ENCODE data around the gene ZNF407. TPM values are rescaled to one million over a fixed set of nuclear protein-coding genes. Genes with fewer than 3 reads are reported as not detected.

Gene ZNF407
- total RNA-seq, 1 donor from 2014 or later, result 14.2 TPM

- Mint-ChIP-seq H3K36me3 (ENCODE audit: unreplicated experiment) (no peaks in the 10 kb centered on the region), H3K4me3 (ENCODE audit: unreplicated experiment) (no peak overlapping the region), H3K27me3 (ENCODE audit: unreplicated experiment) (no peaks in the 10 kb centered on the region), H3K4me1 (ENCODE audit: unreplicated experiment) (peaks cover 6% of the 10 kb centered on the region), H3K9me3 (ENCODE audit: unreplicated experiment) (peaks cover 3% of the 10 kb centered on the region), H3K27ac (ENCODE audit: unreplicated experiment) (no peak overlapping the region)
- no peak for DNase-seq (ENCODE audit: extremely low spot score, unreplicated experiment)
- no peak for TF ChIP-seq CTCF (IDR thresholded peaks at IDR 0.05)
Measured at GRCh38 chr18:75044296-75044695, 446.6 kb downstream of the ZNF407 start.

- Mint-ChIP-seq H3K4me3 (ENCODE audit: unreplicated experiment) (no peak overlapping the region), H3K4me1 (ENCODE audit: unreplicated experiment) (peaks cover 6% of the 10 kb centered on the region)
Measured at GRCh38 chr18:75044791-75045190, 447.1 kb downstream of the ZNF407 start.

GRCh38 chr18:75045272-75045671, 447.6 kb downstream of the ZNF407 start:
- no peaks in the 10 kb centered on the region for H3K27me3 Mint-ChIP-seq (ENCODE audit: unreplicated experiment)
- H3K4me1 Mint-ChIP-seq (ENCODE audit: unreplicated experiment), result peaks cover 4% of the 10 kb centered on the region
- DNase-seq (ENCODE audit: extremely low spot score, unreplicated experiment), result no peak
- no peak overlapping the region for H3K4me3 Mint-ChIP-seq (ENCODE audit: unreplicated experiment)
- H3K36me3 Mint-ChIP-seq (ENCODE audit: unreplicated experiment), result no peaks in the 10 kb centered on the region
- TF ChIP-seq CTCF (IDR thresholded peaks at IDR 0.05), result no peak
- peaks cover 3% of the 10 kb centered on the region for H3K9me3 Mint-ChIP-seq (ENCODE audit: unreplicated experiment)
- no peak overlapping the region for H3K27ac Mint-ChIP-seq (ENCODE audit: unreplicated experiment)

More at GRCh38 chr18:75044791-75045190, 447.1 kb downstream of the ZNF407 start:
- TF ChIP-seq CTCF (IDR thresholded peaks at IDR 0.05), result no peak
- no peak for DNase-seq (ENCODE audit: extremely low spot score, unreplicated experiment)
- Mint-ChIP-seq H3K27ac (ENCODE audit: unreplicated experiment) (no peak overlapping the region), H3K27me3 (ENCODE audit: unreplicated experiment) (no peaks in the 10 kb centered on the region), H3K9me3 (ENCODE audit: unreplicated experiment) (peaks cover 3% of the 10 kb centered on the region), H3K36me3 (ENCODE audit: unreplicated experiment) (no peaks in the 10 kb centered on the region)

- Mint-ChIP-seq H3K36me3 (ENCODE audit: unreplicated experiment) (no peaks in the 10 kb centered on the region), H3K27me3 (ENCODE audit: unreplicated experiment) (no peaks in the 10 kb centered on the region), H3K9me3 (ENCODE audit: unreplicated experiment) (peaks cover 3% of the 10 kb centered on the region)
Measured at GRCh38 chr18:75047240-75047961, 449.7 kb downstream of the ZNF407 start.

More at GRCh38 chr18:75047240-75047961, 449.7 kb downstream of the ZNF407 start:
- Mint-ChIP-seq H3K27ac (ENCODE audit: unreplicated experiment) (no peak overlapping the region), H3K4me3 (ENCODE audit: unreplicated experiment) (no peak overlapping the region), H3K4me1 (ENCODE audit: unreplicated experiment) (peaks cover 4% of the 10 kb centered on the region)
- no peak for DNase-seq (ENCODE audit: extremely low spot score, unreplicated experiment)
- TF ChIP-seq CTCF (IDR thresholded peaks at IDR 0.05), result no peak
